H9 (cell line): ENCODE data around the gene MAPK8IP2. TPM values are rescaled to one million over a fixed set of nuclear protein-coding genes. Genes with fewer than 3 reads are reported as not detected.

Source experiments
- DNase-seq: peaks from one replicate; pipeline ENCODE4 v3.0.0-alpha.2; 2017
- H2AFZ ChIP-seq: one replicate; pipeline ENCODE4 v1.6.1; 2013; ENCODE audit warnings: mild to moderate bottlenecking, low read length, control low read depth, moderate library complexity
- H2AK5ac ChIP-seq: 2 replicates; pipeline ENCODE4 v1.6.1; 2013; ENCODE audit warnings: low read length, control low read depth, mixed read lengths; ENCODE audit not compliant: insufficient read length
- H2BK120ac ChIP-seq: one replicate; pipeline ENCODE4 v1.6.1; 2013; ENCODE audit warnings: low read depth, mild to moderate bottlenecking, low read length, control low read depth, inconsistent platforms; ENCODE audit not compliant: poor library complexity, severe bottlenecking
- H2BK12ac ChIP-seq: 2 replicates; pipeline ENCODE4 v1.6.1; 2013; ENCODE audit warnings: low read length, control low read depth, mixed read lengths, low read depth; ENCODE audit not compliant: insufficient read length
- H2BK15ac ChIP-seq: 2 replicates; pipeline ENCODE4 v1.6.1; 2013; ENCODE audit warnings: low read depth, low read length, control low read depth
- H2BK20ac ChIP-seq: one replicate; pipeline ENCODE4 v1.6.1; 2013; ENCODE audit warnings: low read depth, mild to moderate bottlenecking, low read length, control low read depth, inconsistent platforms; ENCODE audit not compliant: poor library complexity, severe bottlenecking
- H2BK5ac ChIP-seq: 2 replicates; pipeline ENCODE4 v1.6.1; 2013; ENCODE audit warnings: low read length, control low read depth, mixed read lengths; ENCODE audit not compliant: insufficient read length
- H3K14ac ChIP-seq: 2 replicates; pipeline ENCODE4 v1.6.1; 2013; ENCODE audit warnings: low read length, control low read depth; ENCODE audit not compliant: insufficient read depth
- H3K18ac ChIP-seq: 2 replicates; pipeline ENCODE4 v1.6.1; 2013; ENCODE audit warnings: low read depth, mild to moderate bottlenecking, mixed read lengths, low read length, control low read depth; ENCODE audit not compliant: insufficient read length
- H3K23ac ChIP-seq: 2 replicates; pipeline ENCODE4 v1.6.1; 2013; ENCODE audit warnings: low read length, control low read depth, mixed read lengths, low read depth; ENCODE audit not compliant: insufficient read length
- H3K23me2 ChIP-seq: 2 replicates; pipeline ENCODE4 v1.6.1; 2013; ENCODE audit warnings: low read depth, mild to moderate bottlenecking, mixed read lengths, low read length, control low read depth; ENCODE audit not compliant: insufficient read length, poor library complexity, severe bottlenecking
- H3K27ac ChIP-seq: 2 replicates; pipeline ENCODE4 v1.5.1; 2013; ENCODE audit warnings: low read length, control low read depth, mixed read lengths, low read depth; ENCODE audit not compliant: insufficient read length
- H3K27me3 ChIP-seq: 2 replicates; pipeline ENCODE4 v1.6.1; 2013; ENCODE audit warnings: low read length, control low read depth, inconsistent platforms; ENCODE audit not compliant: insufficient read depth
- H3K4ac ChIP-seq: 2 replicates; pipeline ENCODE4 v1.6.1; 2013; ENCODE audit warnings: low read depth, mild to moderate bottlenecking, control low read depth, inconsistent platforms, low read length, moderate library complexity
- H3K4me1 ChIP-seq: 2 replicates; pipeline ENCODE4 v1.6.1; 2013; ENCODE audit warnings: low read length, control low read depth, inconsistent platforms; ENCODE audit not compliant: insufficient read depth
- H3K4me2 ChIP-seq: 2 replicates; pipeline ENCODE4 v1.6.1; 2013; ENCODE audit warnings: low read length, control low read depth, mixed read lengths; ENCODE audit not compliant: insufficient read length, insufficient read depth
- H3K56ac ChIP-seq: 2 replicates; pipeline ENCODE4 v1.6.1; 2013; ENCODE audit warnings: low read depth, mild to moderate bottlenecking, mixed read lengths, low read length, control low read depth; ENCODE audit not compliant: insufficient read length
- H3K79me1 ChIP-seq: 2 replicates; pipeline ENCODE4 v1.6.1; 2013; ENCODE audit warnings: low read depth, mild to moderate bottlenecking, moderate library complexity, low read length, control low read depth, inconsistent platforms; ENCODE audit not compliant: insufficient read depth, poor library complexity, severe bottlenecking
- H3K79me2 ChIP-seq: 2 replicates; pipeline ENCODE4 v1.6.1; 2013; ENCODE audit warnings: low read length, control low read depth, inconsistent platforms; ENCODE audit not compliant: insufficient read depth
- H3K9ac ChIP-seq: 2 replicates; pipeline ENCODE4 v1.6.1; 2013; ENCODE audit warnings: low read length, control low read depth, mixed read lengths; ENCODE audit not compliant: insufficient read length; ENCODE audit errors: extremely low read depth
- H3K9me3 ChIP-seq: one replicate; pipeline ENCODE4 v1.6.1; 2013; ENCODE audit warnings: low read depth, low read length, inconsistent platforms; ENCODE audit not compliant: control insufficient read depth
- H3T11ph ChIP-seq: one replicate; pipeline ENCODE4 v1.6.1; 2013; ENCODE audit warnings: mild to moderate bottlenecking, low read length, control low read depth, inconsistent platforms
- H4K20me1 ChIP-seq: one replicate; pipeline ENCODE4 v1.6.1; 2013; ENCODE audit not compliant: control insufficient read depth, insufficient read length, insufficient read depth
- H4K5ac ChIP-seq: 2 replicates; pipeline ENCODE4 v1.6.1; 2013; ENCODE audit warnings: low read depth, mild to moderate bottlenecking, mixed read lengths, low read length, control low read depth; ENCODE audit not compliant: insufficient read length
- H4K8ac ChIP-seq: replicated peaks from 2 replicates; pipeline ENCODE4 v1.6.1; 2013; ENCODE audit warnings: low read length, control low read depth, mixed read lengths, low read depth; ENCODE audit not compliant: insufficient read length
- H4K91ac ChIP-seq: 2 replicates; pipeline ENCODE4 v1.6.1; 2013; ENCODE audit warnings: low read depth, mild to moderate bottlenecking, moderate library complexity, mixed read lengths, low read length, control low read depth; ENCODE audit not compliant: insufficient read length
- H3K27ac Mint-ChIP-seq, 3 experiments: 2 replicates in 2 of 3; 3 replicates in 1 of 3; pipeline ENCODE4 v1.8.0; 2020 to 2021; ENCODE audit warnings: mixed read lengths in 3 of 3, mild to moderate bottlenecking in 1 of 3, moderate library complexity in 1 of 3
- H3K27me3 Mint-ChIP-seq: 2 replicates; pipeline ENCODE4 v1.8.0; 2021; ENCODE audit warnings: low read depth, mild to moderate bottlenecking, moderate library complexity, mixed read lengths
- H3K36me3 Mint-ChIP-seq, 3 experiments: 2 replicates in 2 of 3; 3 replicates in 1 of 3; pipeline ENCODE4 v1.8.0; 2020 to 2021; ENCODE audit warnings: low read depth in 3 of 3, mixed read lengths in 3 of 3; ENCODE audit not compliant: insufficient read depth in 1 of 3
- H3K4me1 Mint-ChIP-seq, 2 experiments: 2 replicates each; pipeline ENCODE4 v1.8.0; 2020; ENCODE audit warnings: mixed read lengths in 2 of 2
- H3K4me3 Mint-ChIP-seq, 2 experiments: 2 replicates in 1 of 2; 3 replicates in 1 of 2; pipeline ENCODE4 v1.8.0; 2020 to 2021; ENCODE audit warnings: mild to moderate bottlenecking in 2 of 2, mixed read lengths in 2 of 2, moderate library complexity in 1 of 2
- H3K9me3 Mint-ChIP-seq, 2 experiments: 2 replicates in 1 of 2; 3 replicates in 1 of 2; pipeline ENCODE4 v1.8.0; 2020; ENCODE audit warnings: mild to moderate bottlenecking in 2 of 2, mixed read lengths in 2 of 2, moderate library complexity in 1 of 2
- WGBS: extraction: QIAGEN DNeasy Blood & Tissue Kit; methylation state at CpG from one replicate; pipeline ENCODE4 v1.1.7; 2013; ENCODE audit warnings: missing lambda C conversion rate, low lambda C conversion rate, mixed read lengths; ENCODE audit not compliant: insufficient read length; ENCODE audit errors: extremely low coverage; 5-methylcytosine and 5-hydroxymethylcytosine counted together
- total RNA-seq: library from RNA; stranded (reverse); gene quantifications from 2 replicates; pipeline ENCODE4 v1.2.1, GENCODE V29; 2021
- TF ChIP-seq, protein P1 (sequence below): fragments of 200-600 bp; sonication (generic); conservative IDR thresholded peaks from 3 replicates; pipeline ENCODE4 v1.8.0; 2021; ENCODE audit warnings: antibody characterized with exemption, mild to moderate bottlenecking

The MAPK8IP2 gene
- total RNA-seq, 1 experiment from 2014 or later = 5.7 TPM

- Histone ChIP-seq H3K4me1 (peaks cover 9% of the 10 kb centered on the region), H2AK5ac (no peak overlapping the region), H3T11ph (no peak overlapping the region), H3K79me2 (no peaks in the 10 kb centered on the region), H4K8ac (no peak overlapping the region), H3K9me3 (no peaks in the 10 kb centered on the region), H3K23me2 (peaks cover 1% of the 10 kb centered on the region), H3K4ac (no peak overlapping the region), H2BK12ac (no peak overlapping the region), H4K91ac (no peak overlapping the region), H4K5ac (no peak overlapping the region), H2BK120ac (no peak overlapping the region), H3K79me1 (no peaks in the 10 kb centered on the region), H2BK15ac (no peak overlapping the region), H3K56ac (no peak overlapping the region), H3K14ac (no peak overlapping the region), H3K4me2 (peak overlapping the region; percentile 52), H3K18ac (no peak overlapping the region), H3K9ac (no peak overlapping the region), H2AFZ (peak overlapping the region; percentile 53), H2BK5ac (no peak overlapping the region), H3K27me3 (0 out of 2 replicates have a peak, but pooled peaks cover 2% of the 10 kb centered on the region), H4K20me1 (no peaks in the 10 kb centered on the region), H3K27ac (no peak overlapping the region), H3K23ac (no peak overlapping the region), H2BK20ac (no peak overlapping the region)
- TF ChIP-seq, protein P1, sequence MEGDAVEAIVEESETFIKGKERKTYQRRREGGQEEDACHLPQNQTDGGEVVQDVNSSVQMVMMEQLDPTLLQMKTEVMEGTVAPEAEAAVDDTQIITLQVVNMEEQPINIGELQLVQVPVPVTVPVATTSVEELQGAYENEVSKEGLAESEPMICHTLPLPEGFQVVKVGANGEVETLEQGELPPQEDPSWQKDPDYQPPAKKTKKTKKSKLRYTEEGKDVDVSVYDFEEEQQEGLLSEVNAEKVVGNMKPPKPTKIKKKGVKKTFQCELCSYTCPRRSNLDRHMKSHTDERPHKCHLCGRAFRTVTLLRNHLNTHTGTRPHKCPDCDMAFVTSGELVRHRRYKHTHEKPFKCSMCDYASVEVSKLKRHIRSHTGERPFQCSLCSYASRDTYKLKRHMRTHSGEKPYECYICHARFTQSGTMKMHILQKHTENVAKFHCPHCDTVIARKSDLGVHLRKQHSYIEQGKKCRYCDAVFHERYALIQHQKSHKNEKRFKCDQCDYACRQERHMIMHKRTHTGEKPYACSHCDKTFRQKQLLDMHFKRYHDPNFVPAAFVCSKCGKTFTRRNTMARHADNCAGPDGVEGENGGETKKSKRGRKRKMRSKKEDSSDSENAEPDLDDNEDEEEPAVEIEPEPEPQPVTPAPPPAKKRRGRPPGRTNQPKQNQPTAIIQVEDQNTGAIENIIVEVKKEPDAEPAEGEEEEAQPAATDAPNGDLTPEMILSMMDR = no peak; the same call in 1 of the 3 replicates
- Mint-ChIP-seq H3K9me3 (no peaks in the 10 kb centered on the region), H3K36me3 (peaks cover 0 to 3% (median 0%) of the 10 kb centered on the region in 3 experiments; a peak in 2 of 7 replicates), H3K27me3 (peaks cover 23% of the 10 kb centered on the region), H3K27ac (no peak overlapping the region; a peak in 1 of 7 replicates), H3K4me3 (peak overlapping the region; percentile 48 to 67), H3K4me1 (peaks cover 22 to 23% of the 10 kb centered on the region in 2 experiments)
- DNase-seq = peak; percentile 84
- WGBS = no CpG with 5 or more reads among the region's 25 CpGs
Observed at GRCh38 chr22:50620593-50621355, 20.2 kb downstream of the MAPK8IP2 start.
